Gastrocnemius medialis (tissue), 4 donors: Measurements from ENCODE around the gene DCAF10.

Experiments used
- POLR2A ChIP-seq, 2 donors: fragments of 450-650 bp; IDR thresholded peaks; one replicate each; pipeline ENCODE4 v1.6.1; 2017; ENCODE audit warnings: antibody characterized with exemption in 2 of 2, mild to moderate bottlenecking in 2 of 2, moderate library complexity in 2 of 2
- TF ChIP-seq, protein P1 (sequence below), 5 experiments: fragments of 450-650 bp in 3 of 5; fragments of 200-600 bp in 2 of 5; sonication (generic) in 2 of 5; IDR thresholded peaks in 4 of 5; conservative IDR thresholded peaks in 1 of 5; 1 replicate in 4 of 5; 2 replicates in 1 of 5; pipeline ENCODE4 v1.5.1; 2016 to 2019; ENCODE audit warnings: antibody characterized with exemption in 5 of 5, mild to moderate bottlenecking in 3 of 5, moderate library complexity in 3 of 5

DNA sequence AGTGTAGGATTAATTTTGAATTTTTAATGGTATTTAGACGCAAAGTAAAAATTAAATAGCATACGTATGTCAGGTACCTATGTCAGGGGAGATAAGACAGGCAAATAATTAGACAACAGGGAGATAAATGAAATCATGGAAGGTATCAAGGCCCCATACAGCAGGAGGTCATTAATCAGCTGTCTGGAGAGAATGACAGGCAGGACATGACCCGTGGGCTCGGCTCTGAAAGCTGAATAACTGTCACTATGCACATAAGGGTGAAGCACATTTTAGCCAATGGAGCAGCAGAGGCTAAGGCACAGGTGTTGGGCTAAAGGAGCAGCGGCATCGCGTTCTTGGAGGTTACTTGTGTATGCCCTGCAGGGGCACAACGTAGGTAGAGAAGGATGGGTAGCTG is 91.5 kb downstream of the DCAF10 start:
- TF ChIP-seq, protein P1, sequence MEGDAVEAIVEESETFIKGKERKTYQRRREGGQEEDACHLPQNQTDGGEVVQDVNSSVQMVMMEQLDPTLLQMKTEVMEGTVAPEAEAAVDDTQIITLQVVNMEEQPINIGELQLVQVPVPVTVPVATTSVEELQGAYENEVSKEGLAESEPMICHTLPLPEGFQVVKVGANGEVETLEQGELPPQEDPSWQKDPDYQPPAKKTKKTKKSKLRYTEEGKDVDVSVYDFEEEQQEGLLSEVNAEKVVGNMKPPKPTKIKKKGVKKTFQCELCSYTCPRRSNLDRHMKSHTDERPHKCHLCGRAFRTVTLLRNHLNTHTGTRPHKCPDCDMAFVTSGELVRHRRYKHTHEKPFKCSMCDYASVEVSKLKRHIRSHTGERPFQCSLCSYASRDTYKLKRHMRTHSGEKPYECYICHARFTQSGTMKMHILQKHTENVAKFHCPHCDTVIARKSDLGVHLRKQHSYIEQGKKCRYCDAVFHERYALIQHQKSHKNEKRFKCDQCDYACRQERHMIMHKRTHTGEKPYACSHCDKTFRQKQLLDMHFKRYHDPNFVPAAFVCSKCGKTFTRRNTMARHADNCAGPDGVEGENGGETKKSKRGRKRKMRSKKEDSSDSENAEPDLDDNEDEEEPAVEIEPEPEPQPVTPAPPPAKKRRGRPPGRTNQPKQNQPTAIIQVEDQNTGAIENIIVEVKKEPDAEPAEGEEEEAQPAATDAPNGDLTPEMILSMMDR (IDR thresholded peaks at IDR 0.05 in 4 of 5, conservative IDR thresholded peaks at IDR 0.05 in 1 of 5), result no peak
- TF ChIP-seq POLR2A (IDR thresholded peaks at IDR 0.05), result no peak
